GM23248 (cell line): ENCODE results near the gene ELMO1. TPM values are rescaled to one million over a fixed set of nuclear protein-coding genes. Genes with fewer than 3 reads are reported as not detected.

ENCODE experiments used
- DNase-seq: peaks from one replicate; pipeline ENCODE4 v3.0.0-alpha.2; 2015
- H2AFZ ChIP-seq: fragments of 200-600 bp; sonication (generic); 2 replicates; pipeline ENCODE4 v1.6.1; 2016; ENCODE audit warnings: antibody characterized with exemption
- H3F3A ChIP-seq: fragments of 200-600 bp; sonication (generic); 2 replicates; pipeline ENCODE4 v1.6.1; 2016; ENCODE audit warnings: mild to moderate bottlenecking, antibody characterized with exemption, mixed run types; ENCODE audit not compliant: insufficient read depth
- H3K27ac ChIP-seq: fragments of 200-600 bp; sonication (generic); 2 replicates; pipeline ENCODE4 v1.5.1; 2016; ENCODE audit warnings: mild to moderate bottlenecking
- H3K27me3 ChIP-seq: fragments of 200-600 bp; sonication (generic); replicated peaks from 2 replicates; pipeline ENCODE4 v1.6.1; 2016; ENCODE audit warnings: mild to moderate bottlenecking; ENCODE audit not compliant: insufficient read depth
- H3K36me3 ChIP-seq: fragments of 200-600 bp; sonication (generic); 2 replicates; pipeline ENCODE4 v1.6.1; 2016; ENCODE audit warnings: low read depth, mild to moderate bottlenecking
- H3K4me1 ChIP-seq: fragments of 200-600 bp; sonication (generic); 2 replicates; pipeline ENCODE4 v1.6.1; 2016; ENCODE audit warnings: mild to moderate bottlenecking; ENCODE audit not compliant: insufficient read depth
- H3K4me2 ChIP-seq: fragments of 200-600 bp; sonication (generic); one replicate; pipeline ENCODE4 v1.6.1; 2016; ENCODE audit warnings: mild to moderate bottlenecking; ENCODE audit not compliant: unreplicated experiment
- H3K4me3 ChIP-seq: fragments of 200-600 bp; sonication (generic); 2 replicates; pipeline ENCODE4 v1.5.1; 2016; ENCODE audit warnings: mild to moderate bottlenecking
- H3K79me2 ChIP-seq: fragments of 200-600 bp; sonication (generic); 2 replicates; pipeline ENCODE4 v1.6.1; 2016; ENCODE audit warnings: mild to moderate bottlenecking; ENCODE audit not compliant: insufficient read depth
- H3K9ac ChIP-seq: fragments of 200-600 bp; sonication (generic); 2 replicates; pipeline ENCODE4 v1.6.1; 2016; ENCODE audit warnings: mild to moderate bottlenecking
- H3K9me2 ChIP-seq: fragments of 200-600 bp; sonication (generic); 2 replicates; pipeline ENCODE4 v1.6.1; 2016; ENCODE audit warnings: mixed run types, mild to moderate bottlenecking, moderate library complexity; ENCODE audit not compliant: insufficient read depth
- H3K9me3 ChIP-seq: fragments of 200-600 bp; sonication (generic); one replicate; pipeline ENCODE4 v1.6.1; 2017; ENCODE audit warnings: low read depth
- H4K20me1 ChIP-seq: fragments of 200-600 bp; sonication (generic); 2 replicates; pipeline ENCODE4 v1.6.0; 2016; ENCODE audit not compliant: insufficient read depth
- EZH2 ChIP-seq: fragments of 200-600 bp; sonication (generic); IDR thresholded peaks from 2 replicates; pipeline ENCODE4 v1.6.1; 2018; ENCODE audit warnings: antibody characterized with exemption, mild to moderate bottlenecking; ENCODE audit not compliant: insufficient read depth, poor library complexity, severe bottlenecking
- EZH2phosphoT487 ChIP-seq: fragments of 200-600 bp; sonication (generic); IDR thresholded peaks from 2 replicates; pipeline ENCODE4 v1.6.1; 2018; ENCODE audit warnings: antibody characterized with exemption, moderate library complexity, mild to moderate bottlenecking, low read depth; ENCODE audit not compliant: insufficient read depth
- WGBS, 2 experiments: methylation state at CpG; one replicate each; pipeline ENCODE4 v1.1.6; 2015 to 2017; ENCODE audit warnings: low lambda C conversion rate in 2 of 2, low coverage in 1 of 2; ENCODE audit errors: missing lambda C conversion rate in 2 of 2; 5-methylcytosine and 5-hydroxymethylcytosine counted together
- in situ Hi-C: fragments of 300-500 bp; cut with MboI; formaldehyde crosslinking; loops from 2 replicates; pipeline ENCODE4 v1.15.0; 2020
- polyA plus RNA-seq: library from polyadenylated mRNA; unstranded; fragments of >200 nt; fragmentation: Nextera tagmentation; extraction: Ambion mirVana; gene quantifications from 2 replicates; pipeline ENCODE4 v1.2.1, GENCODE V29; 2016
- total RNA-seq: library from RNA; depleted of rRNA; stranded (reverse); fragments of >200 nt; shearing (Covaris generic); gene quantifications from 2 replicates; pipeline ENCODE4 v1.2.3, GENCODE V29; 2014

The ELMO1 gene
- total and polyA plus RNA-seq, 2 experiments from 2014 or later: not detected

DNA sequence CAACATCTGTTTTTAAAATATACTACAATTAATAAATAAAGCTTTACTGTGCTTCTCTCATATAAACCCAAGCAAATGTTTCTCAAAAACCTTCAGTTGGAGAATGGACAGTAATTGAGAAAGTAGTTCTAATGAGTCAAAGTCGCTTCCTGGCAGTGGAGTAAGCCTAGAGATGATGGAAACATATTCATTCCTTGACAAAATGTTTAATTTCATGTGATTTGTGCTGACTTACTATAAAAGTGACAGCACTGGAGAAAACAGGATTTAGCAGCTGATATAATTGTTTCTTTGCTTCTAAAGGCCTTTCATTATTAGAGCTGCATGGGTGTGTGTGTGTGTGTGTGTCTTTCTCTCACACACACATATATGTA is 9.0 kb downstream of the ELMO1 start:
- H3K9ac ChIP-seq: no peak overlapping the region
- DNase-seq: no peak
- TF ChIP-seq EZH2phosphoT487 (no peak), EZH2 (no peak)
- no peaks in the 10 kb centered on the region for H3K9me3 ChIP-seq
- no peak overlapping the region for H2AFZ ChIP-seq
- no peaks in the 10 kb centered on the region for H3K4me1 ChIP-seq
- H3K27ac ChIP-seq: no peak overlapping the region
- no peaks in the 10 kb centered on the region for H3K36me3 ChIP-seq
- in situ Hi-C loops: no loop called here
- no peaks in the 10 kb centered on the region for H3F3A ChIP-seq
- H3K27me3 ChIP-seq: no peaks in the 10 kb centered on the region
- H3K79me2 ChIP-seq: no peaks in the 10 kb centered on the region
- no peak overlapping the region for H3K4me3 ChIP-seq
- H3K4me2 ChIP-seq: no peak overlapping the region
- no peaks in the 10 kb centered on the region for H4K20me1 ChIP-seq
- no peaks in the 10 kb centered on the region for H3K9me2 ChIP-seq
- WGBS, 2 experiments: 0% methylated on average over 1 of the region's 1 CpG

DNA sequence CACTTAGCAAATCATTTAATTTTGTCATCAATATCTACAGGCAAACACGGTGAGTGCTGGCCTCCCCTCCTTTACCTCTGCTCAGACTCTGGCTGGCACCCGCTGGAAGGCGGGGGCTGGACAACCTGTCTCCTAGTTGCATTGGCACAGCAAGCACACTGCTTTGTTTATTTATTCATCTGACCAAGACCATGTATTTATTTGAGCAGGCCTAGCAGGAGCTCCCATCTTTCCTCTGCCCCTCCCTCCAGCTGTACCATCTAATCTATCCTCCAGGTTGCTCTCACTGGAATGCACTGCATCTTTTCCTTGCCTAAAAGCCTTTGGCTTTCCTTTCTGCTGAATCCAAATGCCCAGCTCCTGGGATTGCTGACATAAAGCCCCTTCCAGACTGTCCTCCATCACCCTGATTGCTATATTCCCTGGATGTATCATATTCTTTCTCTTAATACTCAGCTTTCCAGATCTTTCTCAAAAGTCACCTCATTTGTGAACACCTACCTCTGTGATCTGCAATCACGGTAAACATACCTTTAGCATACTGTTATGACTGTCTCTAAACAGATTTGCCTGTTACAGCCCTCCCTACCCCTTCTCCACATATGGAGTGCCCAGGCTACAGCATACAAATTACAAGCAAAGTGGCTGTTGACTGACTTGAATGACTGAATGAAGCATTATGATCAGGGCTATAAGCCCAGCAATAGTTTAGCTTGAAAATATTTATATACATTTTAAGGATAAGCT is 9.6 kb downstream of the ELMO1 start:
- Histone ChIP-seq H3K27me3 (no peaks in the 10 kb centered on the region), H4K20me1 (no peaks in the 10 kb centered on the region), H3K4me3 (no peak overlapping the region), H3F3A (no peaks in the 10 kb centered on the region), H3K79me2 (no peaks in the 10 kb centered on the region), H2AFZ (no peak overlapping the region), H3K4me2 (no peak overlapping the region), H3K27ac (no peak overlapping the region), H3K4me1 (no peaks in the 10 kb centered on the region), H3K9ac (no peak overlapping the region), H3K36me3 (no peaks in the 10 kb centered on the region), H3K9me2 (no peaks in the 10 kb centered on the region), H3K9me3 (no peaks in the 10 kb centered on the region)
- no peak for TF ChIP-seq EZH2
- TF ChIP-seq EZH2phosphoT487: no peak
- in situ Hi-C loops: no loop called here
- WGBS, 2 experiments: 45 to 49% methylated on average over 4 of the region's 4 CpGs
- DNase-seq: no peak

DNA sequence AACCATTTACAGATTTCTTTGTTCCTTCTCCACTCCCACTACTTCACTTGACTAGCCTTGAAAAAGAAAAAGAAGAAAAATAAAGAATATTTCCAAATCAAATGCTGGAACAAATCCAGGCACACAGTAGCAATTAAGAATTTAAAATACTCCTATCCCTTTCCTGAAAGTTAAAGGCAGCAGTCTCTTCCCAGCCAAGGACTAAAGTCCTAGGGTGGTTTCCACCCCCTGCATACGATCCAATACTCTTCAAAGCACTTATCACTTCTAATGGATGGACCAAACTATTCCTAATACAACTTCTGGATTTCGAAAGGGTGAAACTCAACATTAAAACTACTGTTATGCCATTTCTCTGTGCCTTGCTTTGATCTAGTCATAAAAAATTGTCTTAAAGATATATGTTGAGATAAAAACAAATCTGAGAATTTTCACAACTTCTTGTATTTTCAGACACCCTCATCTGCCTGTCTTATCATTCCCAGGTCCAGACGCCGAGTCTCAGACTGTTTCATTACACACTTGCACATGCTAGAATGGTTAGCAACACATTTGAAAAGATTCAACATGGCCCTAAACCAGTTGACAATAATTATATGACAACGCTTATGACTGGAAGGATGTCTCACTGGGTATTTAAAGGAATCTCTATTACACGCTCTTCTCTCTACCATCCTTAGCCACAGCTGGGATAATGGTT is 13.4 kb downstream of the ELMO1 start:
- no peak overlapping the region for H3K4me2 ChIP-seq
- no peaks in the 10 kb centered on the region for H3K9me3 ChIP-seq
- 48 to 50% methylated on average over 6 of the region's 6 CpGs for WGBS, 2 experiments
- no peaks in the 10 kb centered on the region for H3K36me3 ChIP-seq
- H3F3A ChIP-seq: no peaks in the 10 kb centered on the region
- no peaks in the 10 kb centered on the region for H4K20me1 ChIP-seq
- H3K9me2 ChIP-seq: no peaks in the 10 kb centered on the region
- in situ Hi-C loops: no loop called here
- H3K79me2 ChIP-seq: no peaks in the 10 kb centered on the region
- H3K9ac ChIP-seq: no peak overlapping the region
- H3K4me3 ChIP-seq: no peak overlapping the region
- no peak overlapping the region for H2AFZ ChIP-seq
- DNase-seq: no peak
- TF ChIP-seq EZH2: no peak
- TF ChIP-seq EZH2phosphoT487: no peak
- H3K27me3 ChIP-seq: no peaks in the 10 kb centered on the region
- H3K27ac ChIP-seq: no peak overlapping the region
- H3K4me1 ChIP-seq: no peaks in the 10 kb centered on the region

DNA sequence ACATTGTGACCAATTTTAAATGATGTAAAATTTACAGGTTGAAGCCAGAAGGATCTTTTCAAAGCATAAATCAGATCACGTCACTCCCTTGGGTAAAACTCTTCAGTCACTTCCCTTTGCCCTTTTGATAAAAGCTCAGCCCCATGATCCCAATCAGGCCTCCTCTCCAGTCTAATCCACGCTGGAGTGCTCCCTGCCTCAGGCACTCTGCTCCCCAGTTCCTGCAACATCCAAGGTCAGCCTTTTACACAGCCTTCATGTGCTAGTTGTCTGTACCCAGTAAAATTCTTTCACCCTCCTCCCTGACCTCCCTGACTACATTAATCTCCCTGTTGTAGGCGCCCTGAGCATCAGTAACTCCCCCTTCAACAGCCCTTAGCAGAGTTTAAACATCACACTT is 14.1 kb downstream of the ELMO1 start:
- Histone ChIP-seq H3K4me3 (no peak overlapping the region), H3K9me3 (no peaks in the 10 kb centered on the region), H2AFZ (no peak overlapping the region), H3K9me2 (no peaks in the 10 kb centered on the region), H3K27ac (no peak overlapping the region), H3K9ac (no peak overlapping the region), H4K20me1 (no peaks in the 10 kb centered on the region), H3K4me2 (no peak overlapping the region), H3K36me3 (no peaks in the 10 kb centered on the region), H3K27me3 (no peaks in the 10 kb centered on the region), H3K79me2 (no peaks in the 10 kb centered on the region), H3K4me1 (no peaks in the 10 kb centered on the region), H3F3A (no peaks in the 10 kb centered on the region)
- in situ Hi-C loops: no loop called here
- WGBS, 2 experiments: 18 to 22% methylated on average over 3 of the region's 3 CpGs
- TF ChIP-seq EZH2 (no peak), EZH2phosphoT487 (no peak)
- no peak for DNase-seq
